Hepatocyte (in vitro differentiated cells): Measurements from ENCODE around the gene EYA3.

Source experiments
- EZH2 ChIP-seq: fragments of 200-600 bp; sonication (generic); IDR thresholded peaks from 2 replicates; pipeline ENCODE4 v1.6.1; 2016; ENCODE audit warnings: antibody characterized with exemption, mild to moderate bottlenecking, borderline replicate concordance
- EZH2phosphoT487 ChIP-seq: fragments of 200-600 bp; sonication (generic); IDR thresholded peaks from one replicate; pipeline ENCODE4 v1.6.1; 2018; ENCODE audit warnings: antibody characterized with exemption, mild to moderate bottlenecking, low read depth, moderate library complexity; ENCODE audit not compliant: unreplicated experiment, severe bottlenecking
- TF ChIP-seq, protein P1 (sequence below): fragments of 200-600 bp; sonication (generic); IDR thresholded peaks from 2 replicates; pipeline ENCODE4 v1.5.1; 2016; ENCODE audit warnings: antibody characterized with exemption, mild to moderate bottlenecking; ENCODE audit not compliant: poor library complexity

DNA sequence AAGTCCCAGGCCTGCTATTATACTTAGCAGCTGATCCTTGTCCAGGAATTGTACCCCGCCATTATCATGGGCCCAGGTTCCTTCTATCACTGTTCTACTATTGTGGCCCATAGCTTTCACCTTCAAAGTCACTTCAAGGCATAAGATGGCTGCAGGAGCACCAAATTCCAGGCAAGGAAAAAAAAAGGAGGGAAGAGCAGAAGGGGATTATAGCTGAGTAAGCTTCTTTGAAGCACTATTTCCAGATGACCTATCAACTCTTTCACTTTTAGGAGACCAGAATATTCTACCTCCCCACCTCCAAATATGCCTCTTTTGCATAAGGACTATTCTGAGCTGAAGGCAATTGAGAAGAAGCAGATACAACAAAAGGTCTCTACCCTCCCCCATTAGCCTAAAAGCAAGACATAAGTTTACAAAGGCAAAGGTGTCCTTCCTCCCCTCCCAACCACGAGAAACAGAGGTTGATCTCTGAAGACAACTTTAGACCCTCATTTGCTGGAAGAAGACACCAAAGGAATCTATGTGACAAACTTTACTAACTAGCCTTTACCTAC is 46.3 kb upstream of the EYA3 start:
- TF ChIP-seq EZH2 (no peak), EZH2phosphoT487 (no peak)
- TF ChIP-seq, protein P1, sequence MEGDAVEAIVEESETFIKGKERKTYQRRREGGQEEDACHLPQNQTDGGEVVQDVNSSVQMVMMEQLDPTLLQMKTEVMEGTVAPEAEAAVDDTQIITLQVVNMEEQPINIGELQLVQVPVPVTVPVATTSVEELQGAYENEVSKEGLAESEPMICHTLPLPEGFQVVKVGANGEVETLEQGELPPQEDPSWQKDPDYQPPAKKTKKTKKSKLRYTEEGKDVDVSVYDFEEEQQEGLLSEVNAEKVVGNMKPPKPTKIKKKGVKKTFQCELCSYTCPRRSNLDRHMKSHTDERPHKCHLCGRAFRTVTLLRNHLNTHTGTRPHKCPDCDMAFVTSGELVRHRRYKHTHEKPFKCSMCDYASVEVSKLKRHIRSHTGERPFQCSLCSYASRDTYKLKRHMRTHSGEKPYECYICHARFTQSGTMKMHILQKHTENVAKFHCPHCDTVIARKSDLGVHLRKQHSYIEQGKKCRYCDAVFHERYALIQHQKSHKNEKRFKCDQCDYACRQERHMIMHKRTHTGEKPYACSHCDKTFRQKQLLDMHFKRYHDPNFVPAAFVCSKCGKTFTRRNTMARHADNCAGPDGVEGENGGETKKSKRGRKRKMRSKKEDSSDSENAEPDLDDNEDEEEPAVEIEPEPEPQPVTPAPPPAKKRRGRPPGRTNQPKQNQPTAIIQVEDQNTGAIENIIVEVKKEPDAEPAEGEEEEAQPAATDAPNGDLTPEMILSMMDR: no peak
